OCI-LY3 (cell line): ENCODE measurements around the gene CHRNB1.

ENCODE experiments used
- EZH2phosphoT487 ChIP-seq: fragments of 200-600 bp; shearing (Covaris generic); IDR thresholded peaks from 2 replicates; pipeline ENCODE4 v1.6.1; 2018; ENCODE audit warnings: antibody characterized with exemption, mixed run types, low read depth
- TF ChIP-seq, protein P1 (sequence below): fragments of 200-600, 300-600 bp; sonication (generic); IDR thresholded peaks from 2 replicates; pipeline ENCODE4 v1.5.1; 2014; ENCODE audit warnings: antibody characterized with exemption, low read length, low read depth

DNA sequence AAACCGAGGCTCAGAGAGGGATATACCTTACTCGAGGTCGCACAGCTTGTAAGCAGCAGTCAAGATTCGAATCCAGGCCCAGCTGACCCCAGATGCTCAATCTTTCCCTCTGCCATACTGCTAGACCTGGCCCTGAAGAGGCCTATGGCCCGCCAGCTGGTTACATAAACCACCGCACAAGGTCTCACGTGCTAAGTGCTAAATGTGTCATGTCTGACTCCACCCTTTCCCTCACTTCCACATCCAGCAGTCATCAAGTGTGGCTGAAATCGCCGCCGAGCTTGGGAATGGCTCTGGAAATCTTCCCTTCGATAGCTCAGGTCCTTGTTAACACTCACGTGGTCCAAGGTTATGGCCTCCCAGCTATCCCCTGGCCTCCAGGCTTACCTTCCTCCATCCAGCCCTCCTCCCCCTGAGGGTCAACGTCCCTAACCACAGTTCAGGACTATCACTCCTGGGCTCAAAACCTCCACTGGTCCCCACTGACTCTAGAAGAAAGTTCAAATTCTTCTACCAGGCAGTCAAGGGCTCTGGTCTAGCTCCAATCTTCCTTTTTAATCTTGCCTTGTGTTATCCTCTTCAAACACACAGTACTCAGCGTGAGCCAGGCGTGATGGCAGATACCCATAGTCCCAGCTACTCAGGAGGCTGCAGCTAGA lies 31.0 kb downstream of the CHRNB1 start:
- TF ChIP-seq, protein P1, sequence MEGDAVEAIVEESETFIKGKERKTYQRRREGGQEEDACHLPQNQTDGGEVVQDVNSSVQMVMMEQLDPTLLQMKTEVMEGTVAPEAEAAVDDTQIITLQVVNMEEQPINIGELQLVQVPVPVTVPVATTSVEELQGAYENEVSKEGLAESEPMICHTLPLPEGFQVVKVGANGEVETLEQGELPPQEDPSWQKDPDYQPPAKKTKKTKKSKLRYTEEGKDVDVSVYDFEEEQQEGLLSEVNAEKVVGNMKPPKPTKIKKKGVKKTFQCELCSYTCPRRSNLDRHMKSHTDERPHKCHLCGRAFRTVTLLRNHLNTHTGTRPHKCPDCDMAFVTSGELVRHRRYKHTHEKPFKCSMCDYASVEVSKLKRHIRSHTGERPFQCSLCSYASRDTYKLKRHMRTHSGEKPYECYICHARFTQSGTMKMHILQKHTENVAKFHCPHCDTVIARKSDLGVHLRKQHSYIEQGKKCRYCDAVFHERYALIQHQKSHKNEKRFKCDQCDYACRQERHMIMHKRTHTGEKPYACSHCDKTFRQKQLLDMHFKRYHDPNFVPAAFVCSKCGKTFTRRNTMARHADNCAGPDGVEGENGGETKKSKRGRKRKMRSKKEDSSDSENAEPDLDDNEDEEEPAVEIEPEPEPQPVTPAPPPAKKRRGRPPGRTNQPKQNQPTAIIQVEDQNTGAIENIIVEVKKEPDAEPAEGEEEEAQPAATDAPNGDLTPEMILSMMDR = no peak
- TF ChIP-seq EZH2phosphoT487 = no peak
